Keratinocyte (primary cell): ENCODE data around the gene JOSD1.

Experiments
- EZH2 ChIP-seq: IDR thresholded peaks from one replicate; pipeline ENCODE4 v1.6.1; 2012; ENCODE audit warnings: inconsistent platforms, mild to moderate bottlenecking, low read length, moderate library complexity
- TF ChIP-seq, protein P1 (sequence below), 3 experiments: IDR thresholded peaks in 1 of 3; conservative IDR thresholded peaks in 1 of 3; optimal IDR thresholded peaks in 1 of 3; 2 replicates in 2 of 3; 3 replicates in 1 of 3; pipeline versions ENCODE3 to v1.5.1; 2011; ENCODE audit warnings: low read length in 3 of 3, mild to moderate bottlenecking in 3 of 3, moderate library complexity in 2 of 3, control low read depth in 1 of 3, inconsistent platforms in 1 of 3; ENCODE audit not compliant: insufficient read depth in 2 of 3; ENCODE audit errors: extremely low read depth in 1 of 3

- TF ChIP-seq, protein P1, sequence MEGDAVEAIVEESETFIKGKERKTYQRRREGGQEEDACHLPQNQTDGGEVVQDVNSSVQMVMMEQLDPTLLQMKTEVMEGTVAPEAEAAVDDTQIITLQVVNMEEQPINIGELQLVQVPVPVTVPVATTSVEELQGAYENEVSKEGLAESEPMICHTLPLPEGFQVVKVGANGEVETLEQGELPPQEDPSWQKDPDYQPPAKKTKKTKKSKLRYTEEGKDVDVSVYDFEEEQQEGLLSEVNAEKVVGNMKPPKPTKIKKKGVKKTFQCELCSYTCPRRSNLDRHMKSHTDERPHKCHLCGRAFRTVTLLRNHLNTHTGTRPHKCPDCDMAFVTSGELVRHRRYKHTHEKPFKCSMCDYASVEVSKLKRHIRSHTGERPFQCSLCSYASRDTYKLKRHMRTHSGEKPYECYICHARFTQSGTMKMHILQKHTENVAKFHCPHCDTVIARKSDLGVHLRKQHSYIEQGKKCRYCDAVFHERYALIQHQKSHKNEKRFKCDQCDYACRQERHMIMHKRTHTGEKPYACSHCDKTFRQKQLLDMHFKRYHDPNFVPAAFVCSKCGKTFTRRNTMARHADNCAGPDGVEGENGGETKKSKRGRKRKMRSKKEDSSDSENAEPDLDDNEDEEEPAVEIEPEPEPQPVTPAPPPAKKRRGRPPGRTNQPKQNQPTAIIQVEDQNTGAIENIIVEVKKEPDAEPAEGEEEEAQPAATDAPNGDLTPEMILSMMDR (optimal IDR thresholded peaks at IDR 0.05 in 1 of 3, IDR thresholded peaks at IDR 0.05 in 1 of 3, conservative IDR thresholded peaks at IDR 0.05 in 1 of 3; ENCODE audit: extremely low read depth in 1 of 3, insufficient read depth in 2 of 3, low read length in 3 of 3), result no peak
- no peak for TF ChIP-seq EZH2
These were observed 44.2 kb upstream of the JOSD1 start for GRCh38 chr22:38744981-38745380.
